Esophagus muscularis mucosa (tissue), 4 donors: ENCODE results near the gene MARCHF9.

Experiments used
- EP300 ChIP-seq: sonication (generic); formaldehyde crosslinking; IDR thresholded peaks from one replicate; pipeline ENCODE4 v1.6.1; 2017; ENCODE audit warnings: antibody characterized with exemption
- POLR2A ChIP-seq: fragments of 450-650 bp; IDR thresholded peaks from one replicate; pipeline ENCODE4 v1.6.1; 2017; ENCODE audit warnings: antibody characterized with exemption, moderate library complexity, mild to moderate bottlenecking, low read depth
- TF ChIP-seq, protein P1 (sequence below), 3 experiments: fragments of 200-600 bp in 2 of 3; fragments of 450-650 bp in 1 of 3; sonication (generic) in 2 of 3; IDR thresholded peaks; one replicate each; pipeline ENCODE4 v1.5.1; 2017 to 2019; ENCODE audit warnings: antibody characterized with exemption in 3 of 3, mild to moderate bottlenecking in 2 of 3, moderate library complexity in 1 of 3

GRCh38 chr12:57723630-57723962 is 31.3 kb upstream of the MARCHF9 start:
- TF ChIP-seq, protein P1, sequence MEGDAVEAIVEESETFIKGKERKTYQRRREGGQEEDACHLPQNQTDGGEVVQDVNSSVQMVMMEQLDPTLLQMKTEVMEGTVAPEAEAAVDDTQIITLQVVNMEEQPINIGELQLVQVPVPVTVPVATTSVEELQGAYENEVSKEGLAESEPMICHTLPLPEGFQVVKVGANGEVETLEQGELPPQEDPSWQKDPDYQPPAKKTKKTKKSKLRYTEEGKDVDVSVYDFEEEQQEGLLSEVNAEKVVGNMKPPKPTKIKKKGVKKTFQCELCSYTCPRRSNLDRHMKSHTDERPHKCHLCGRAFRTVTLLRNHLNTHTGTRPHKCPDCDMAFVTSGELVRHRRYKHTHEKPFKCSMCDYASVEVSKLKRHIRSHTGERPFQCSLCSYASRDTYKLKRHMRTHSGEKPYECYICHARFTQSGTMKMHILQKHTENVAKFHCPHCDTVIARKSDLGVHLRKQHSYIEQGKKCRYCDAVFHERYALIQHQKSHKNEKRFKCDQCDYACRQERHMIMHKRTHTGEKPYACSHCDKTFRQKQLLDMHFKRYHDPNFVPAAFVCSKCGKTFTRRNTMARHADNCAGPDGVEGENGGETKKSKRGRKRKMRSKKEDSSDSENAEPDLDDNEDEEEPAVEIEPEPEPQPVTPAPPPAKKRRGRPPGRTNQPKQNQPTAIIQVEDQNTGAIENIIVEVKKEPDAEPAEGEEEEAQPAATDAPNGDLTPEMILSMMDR (IDR thresholded peaks at IDR 0.05), result no peak
- TF ChIP-seq POLR2A, result no peak
- no peak for TF ChIP-seq EP300
